HG03060 (cell line): ENCODE results near the gene CDH4.

ENCODE experiments used
- ATAC-seq: cut with Tn5 transposase; IDR thresholded peaks from one replicate; pipeline ENCODE4 v1.9.1; 2021; ENCODE audit warnings: low read depth, moderate number of reproducible peaks; ENCODE audit not compliant: unreplicated experiment

Gene CDH4

GRCh38 chr20:61376541-61377240 lies 124.6 kb downstream of the CDH4 start:
- ATAC-seq, result no peak

GRCh38 chr20:61378694-61379355 lies 126.8 kb downstream of the CDH4 start:
- no peak for ATAC-seq

- no peak for ATAC-seq
Measured at GRCh38 chr20:61379898-61380544, 128.0 kb downstream of the CDH4 start.

- no peak for ATAC-seq
Measured at GRCh38 chr20:61380545-61380915, 128.5 kb downstream of the CDH4 start.

- no peak for ATAC-seq
Measured at GRCh38 chr20:61382194-61382593, 130.1 kb downstream of the CDH4 start.

- ATAC-seq, result no peak
Measured at GRCh38 chr20:61385296-61385695, 133.2 kb downstream of the CDH4 start.

- no peak for ATAC-seq
Measured at GRCh38 chr20:61385731-61386130, 133.7 kb downstream of the CDH4 start.

GRCh38 chr20:61387204-61387953 lies 135.3 kb downstream of the CDH4 start:
- no peak for ATAC-seq

- no peak for ATAC-seq
Measured at GRCh38 chr20:61387954-61388348, 135.9 kb downstream of the CDH4 start.

- no peak for ATAC-seq
Measured at GRCh38 chr20:61389077-61389476, 137.0 kb downstream of the CDH4 start.

- ATAC-seq, result no peak
Measured at GRCh38 chr20:61391185-61391584, 139.1 kb downstream of the CDH4 start.

GRCh38 chr20:61391812-61392520 lies 139.9 kb downstream of the CDH4 start:
- ATAC-seq, result no peak

GRCh38 chr20:61394088-61394799 lies 142.2 kb downstream of the CDH4 start:
- no peak for ATAC-seq

GRCh38 chr20:61396262-61396848 lies 144.3 kb downstream of the CDH4 start:
- ATAC-seq, result no peak

- no peak for ATAC-seq
Measured at GRCh38 chr20:61397146-61397545, 145.1 kb downstream of the CDH4 start.

GRCh38 chr20:61397790-61398189 lies 145.7 kb downstream of the CDH4 start:
- no peak for ATAC-seq

- no peak for ATAC-seq
Measured at GRCh38 chr20:61399433-61399832, 147.4 kb downstream of the CDH4 start.

GRCh38 chr20:61400499-61400898 lies 148.4 kb downstream of the CDH4 start:
- ATAC-seq, result no peak

GRCh38 chr20:61404303-61404702 lies 152.2 kb downstream of the CDH4 start:
- no peak for ATAC-seq

GRCh38 chr20:61405007-61405406 lies 152.9 kb downstream of the CDH4 start:
- no peak for ATAC-seq
